DOHH2 (cell line): ENCODE results near the gene RINL.

Source experiments
- H3F3A ChIP-seq: fragments of 200-600 bp; sonication (generic), shearing (Covaris generic); 2 replicates; pipeline ENCODE4 v1.6.0; 2016; ENCODE audit warnings: antibody characterized with exemption, mild to moderate bottlenecking; ENCODE audit not compliant: control insufficient read depth, insufficient read depth
- H3K27ac ChIP-seq: fragments of 200-600 bp; sonication (generic); 2 replicates; pipeline ENCODE4 v1.5.1; 2014; ENCODE audit warnings: low read depth, mild to moderate bottlenecking, low read length, moderate library complexity
- H3K27me3 ChIP-seq: fragments of 200-600 bp; sonication (generic); 2 replicates; pipeline ENCODE4 v1.6.1; 2014; ENCODE audit warnings: mild to moderate bottlenecking, low read length, mixed read lengths; ENCODE audit not compliant: control insufficient read depth
- H3K36me3 ChIP-seq: fragments of 200-600 bp; sonication (generic); 2 replicates; pipeline ENCODE4 v1.6.1; 2014; ENCODE audit warnings: mild to moderate bottlenecking, low read length, moderate library complexity, mixed read lengths; ENCODE audit not compliant: control insufficient read depth
- H3K4me1 ChIP-seq: fragments of 200-600 bp; sonication (generic); 2 replicates; pipeline ENCODE4 v1.6.1; 2014; ENCODE audit warnings: mild to moderate bottlenecking, low read length, mixed read lengths; ENCODE audit not compliant: control insufficient read depth
- H3K4me2 ChIP-seq: fragments of 200-600 bp; sonication (generic); 2 replicates; pipeline ENCODE4 v1.6.0; 2014; ENCODE audit warnings: mild to moderate bottlenecking, low read length, moderate library complexity
- H3K4me3 ChIP-seq: fragments of 200-600 bp; sonication (generic); 2 replicates; pipeline ENCODE4 v1.5.1; 2014; ENCODE audit warnings: mild to moderate bottlenecking, low read length, mixed read lengths
- H3K79me2 ChIP-seq: fragments of 200-600 bp; sonication (generic); 2 replicates; pipeline ENCODE4 v1.6.1; 2014; ENCODE audit warnings: mild to moderate bottlenecking, low read length, mixed read lengths; ENCODE audit not compliant: control insufficient read depth
- H3K9me2 ChIP-seq: fragments of 200-600 bp; sonication (generic); replicated peaks from 2 replicates; pipeline ENCODE4 v1.6.1; 2014; ENCODE audit warnings: mild to moderate bottlenecking, low read length, mixed read lengths; ENCODE audit not compliant: control insufficient read depth
- H3K9me3 ChIP-seq: fragments of 200-600 bp; sonication (generic); 2 replicates; pipeline ENCODE4 v1.6.1; 2014; ENCODE audit warnings: antibody characterized with exemption, low read length, mixed read lengths; ENCODE audit not compliant: control insufficient read depth, insufficient read depth
- H4K20me1 ChIP-seq: fragments of 200-600 bp; sonication (generic); 2 replicates; pipeline ENCODE4 v1.6.0; 2014; ENCODE audit warnings: low read depth, mild to moderate bottlenecking, antibody characterized with exemption, low read length, moderate library complexity; ENCODE audit not compliant: control insufficient read depth, insufficient read depth
- CTCF ChIP-seq: fragments of 200-600 bp; sonication (generic); IDR thresholded peaks from one replicate; pipeline ENCODE4 v1.5.1; 2014; ENCODE audit warnings: antibody characterized with exemption, mild to moderate bottlenecking, low read depth, low read length; ENCODE audit not compliant: poor library complexity, severe bottlenecking
- EZH2phosphoT487 ChIP-seq: fragments of 200-600 bp; sonication (generic); IDR thresholded peaks from 2 replicates; pipeline ENCODE4 v1.6.1; 2017; ENCODE audit warnings: borderline replicate concordance, mild to moderate bottlenecking, antibody characterized with exemption, low read length, moderate library complexity, mixed read lengths

RINL gene

GRCh38 chr19:38845374-38846024 lies 32.6 kb downstream of the RINL start:
- Histone ChIP-seq H3K4me1 (peaks cover 48% of the 10 kb centered on the region), H3K4me2 (no peak overlapping the region), H3K27ac (no peak overlapping the region), H3K9me3 (no peaks in the 10 kb centered on the region), H3K36me3 (peaks cover 90% of the 10 kb centered on the region), H3K9me2 (no peaks in the 10 kb centered on the region), H3K79me2 (peaks cover 88% of the 10 kb centered on the region), H3K27me3 (no peaks in the 10 kb centered on the region), H3K4me3 (no peak overlapping the region), H3F3A (peaks cover 25% of the 10 kb centered on the region), H4K20me1 (peaks cover 36% of the 10 kb centered on the region)
- TF ChIP-seq EZH2phosphoT487 (no peak), CTCF (no peak)

GRCh38 chr19:38844093-38844686 lies 33.9 kb downstream of the RINL start:
- no peaks in the 10 kb centered on the region for H3K27me3 ChIP-seq
- H3F3A ChIP-seq = peaks cover 31% of the 10 kb centered on the region
- no peak overlapping the region for H3K4me3 ChIP-seq
- peaks cover 85% of the 10 kb centered on the region for H3K79me2 ChIP-seq
- H3K27ac ChIP-seq = no peak overlapping the region
- no peak for TF ChIP-seq EZH2phosphoT487
- no peak for TF ChIP-seq CTCF
- H3K9me2 ChIP-seq = no peaks in the 10 kb centered on the region
- no peak overlapping the region for H3K4me2 ChIP-seq
- H4K20me1 ChIP-seq = peaks cover 36% of the 10 kb centered on the region
- H3K9me3 ChIP-seq = no peaks in the 10 kb centered on the region
- H3K36me3 ChIP-seq = peaks cover 100% of the 10 kb centered on the region
- H3K4me1 ChIP-seq = peaks cover 48% of the 10 kb centered on the region

GRCh38 chr19:38843175-38843758 lies 34.8 kb downstream of the RINL start:
- Histone ChIP-seq H3K27me3 (no peaks in the 10 kb centered on the region), H3F3A (peaks cover 30% of the 10 kb centered on the region), H3K4me3 (no peak overlapping the region), H4K20me1 (peaks cover 29% of the 10 kb centered on the region), H3K4me1 (peaks cover 45% of the 10 kb centered on the region), H3K9me2 (no peaks in the 10 kb centered on the region), H3K4me2 (no peak overlapping the region), H3K9me3 (no peaks in the 10 kb centered on the region), H3K27ac (peak overlapping the region; percentile 8; the same call in 1 of the 2 replicates), H3K79me2 (peaks cover 76% of the 10 kb centered on the region), H3K36me3 (peaks cover 100% of the 10 kb centered on the region)
- TF ChIP-seq EZH2phosphoT487 (no peak), CTCF (no peak)
